Stimulated activated CD4-positive, alpha-beta T cell treated with anti-CD3 and anti-CD28 coated beads, Interleukin-4, amount 100 ng/mL, for 24 hours (primary cell): ENCODE data around the gene SCUBE1.

ENCODE experiments used
- DNase-seq: peaks from one replicate; pipeline ENCODE4 v3.0.0-alpha.2; 2020

Gene SCUBE1

DNA sequence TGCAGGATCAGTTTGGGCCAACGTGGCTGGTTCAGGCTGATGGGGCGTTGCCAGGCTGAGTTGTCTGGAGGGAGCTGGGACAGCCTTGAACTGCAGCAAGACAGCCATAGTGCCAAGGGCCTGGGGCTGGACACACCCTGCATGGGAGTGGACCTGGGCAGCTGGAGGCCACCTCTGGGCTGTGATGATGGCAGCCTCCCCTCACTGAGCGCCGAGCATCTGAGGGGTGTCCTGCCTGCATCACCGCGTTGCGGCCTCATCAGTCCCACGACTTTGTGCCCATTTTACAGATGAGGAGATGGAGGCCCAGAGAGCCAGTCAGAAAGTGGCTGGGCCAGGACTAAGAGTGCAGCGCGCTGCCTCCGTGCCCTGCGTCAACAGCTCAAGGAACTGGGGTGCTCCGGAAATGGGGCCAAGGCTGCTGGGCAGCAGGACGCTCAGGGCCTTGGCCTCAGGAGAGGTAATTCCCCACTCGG lies 192.4 kb downstream of the SCUBE1 start:
- DNase-seq = no peak

DNA sequence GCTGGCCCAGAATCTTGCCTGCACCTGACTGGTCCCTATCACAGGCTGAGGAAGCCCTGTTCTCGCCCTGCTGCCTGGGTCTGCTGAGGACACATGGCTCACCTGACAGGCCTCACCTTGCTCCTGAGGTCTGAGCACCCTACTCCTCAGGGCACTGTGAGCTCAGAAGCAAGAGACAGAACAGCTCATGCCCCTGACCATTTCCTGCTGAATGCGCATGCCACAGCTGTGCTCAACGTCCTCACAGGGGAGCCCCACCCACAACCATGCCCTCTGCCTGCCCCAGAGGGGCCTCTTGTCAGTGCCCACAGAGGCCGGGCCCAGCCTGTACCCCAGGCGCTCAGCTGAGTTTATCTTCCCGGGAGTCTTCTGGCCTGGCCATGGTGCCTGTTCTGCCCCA lies 194.6 kb downstream of the SCUBE1 start:
- DNase-seq = no peak

DNA sequence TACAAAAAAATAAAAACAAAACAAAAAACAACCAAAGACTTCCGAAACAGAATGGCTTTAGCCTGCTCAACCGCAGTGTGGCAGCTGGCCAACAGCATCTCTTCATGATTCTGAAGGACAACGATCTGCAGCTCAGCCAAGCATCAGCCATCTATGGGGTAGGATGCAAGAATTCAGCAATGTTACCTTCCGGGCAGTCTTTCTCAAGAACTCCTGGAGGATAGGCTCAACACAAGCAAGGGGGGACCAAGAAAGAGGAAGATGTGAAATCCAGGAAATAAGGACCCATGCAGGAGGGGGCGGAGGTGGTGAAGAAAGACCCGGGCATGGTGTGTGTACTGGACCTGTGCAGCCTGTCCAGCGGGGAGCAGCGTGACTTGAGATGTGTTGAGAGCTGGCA lies 195.4 kb downstream of the SCUBE1 start:
- no peak for DNase-seq
